GM21447 (cell line): Measurements from ENCODE around the gene P2RY2.
"Not testable (repeated sequence)": the region's sequence is repeated elsewhere in the genome, so short reads cannot be mapped to it uniquely, and the experiment has no call there.

Experiments used
- ATAC-seq: cut with Tn5 transposase; IDR thresholded peaks from one replicate; pipeline ENCODE4 v1.9.1; 2021; ENCODE audit not compliant: unreplicated experiment

Gene P2RY2

GRCh38 chr11:73265278-73265810 is 47.3 kb downstream of the P2RY2 start:
- ATAC-seq, result no peak

GRCh38 chr11:73265853-73266645 is 48.0 kb downstream of the P2RY2 start:
- ATAC-seq, result no peak

- no peak for ATAC-seq
Measured at GRCh38 chr11:73266646-73267020, 48.6 kb downstream of the P2RY2 start.

- ATAC-seq, result no peak
Measured at GRCh38 chr11:73267122-73267846, 49.2 kb downstream of the P2RY2 start.

- ATAC-seq, result no peak
Measured at GRCh38 chr11:73267906-73268540, 49.9 kb downstream of the P2RY2 start.

GRCh38 chr11:73268671-73269271 is 50.7 kb downstream of the P2RY2 start:
- no peak for ATAC-seq

DNA sequence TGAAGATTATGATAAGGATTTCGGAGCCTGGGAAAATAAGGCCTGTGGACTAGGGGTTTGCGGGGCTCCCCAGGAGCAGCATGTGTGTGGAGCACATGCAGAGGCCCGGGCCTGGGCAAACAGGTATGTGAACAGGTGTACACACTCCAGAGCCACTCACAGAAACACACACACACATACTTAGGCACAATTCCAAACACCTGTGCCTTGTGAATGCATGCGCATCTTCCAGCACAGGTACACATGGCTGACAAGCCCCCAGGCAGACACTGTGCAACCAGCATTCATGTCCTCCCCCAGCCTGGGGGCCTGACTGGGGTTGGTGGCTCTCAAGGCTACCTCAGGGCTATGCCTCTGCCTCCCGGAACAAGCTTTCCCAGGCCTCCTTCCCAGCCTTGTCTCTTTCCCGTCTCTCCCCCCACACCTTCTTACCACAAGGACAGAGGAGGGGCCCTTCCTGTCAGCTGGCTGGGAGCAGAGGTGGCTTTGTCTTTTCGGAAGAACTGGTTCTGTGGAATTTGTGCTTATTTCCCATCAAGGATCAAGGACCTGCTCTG is 51.5 kb downstream of the P2RY2 start:
- no peak for ATAC-seq

DNA sequence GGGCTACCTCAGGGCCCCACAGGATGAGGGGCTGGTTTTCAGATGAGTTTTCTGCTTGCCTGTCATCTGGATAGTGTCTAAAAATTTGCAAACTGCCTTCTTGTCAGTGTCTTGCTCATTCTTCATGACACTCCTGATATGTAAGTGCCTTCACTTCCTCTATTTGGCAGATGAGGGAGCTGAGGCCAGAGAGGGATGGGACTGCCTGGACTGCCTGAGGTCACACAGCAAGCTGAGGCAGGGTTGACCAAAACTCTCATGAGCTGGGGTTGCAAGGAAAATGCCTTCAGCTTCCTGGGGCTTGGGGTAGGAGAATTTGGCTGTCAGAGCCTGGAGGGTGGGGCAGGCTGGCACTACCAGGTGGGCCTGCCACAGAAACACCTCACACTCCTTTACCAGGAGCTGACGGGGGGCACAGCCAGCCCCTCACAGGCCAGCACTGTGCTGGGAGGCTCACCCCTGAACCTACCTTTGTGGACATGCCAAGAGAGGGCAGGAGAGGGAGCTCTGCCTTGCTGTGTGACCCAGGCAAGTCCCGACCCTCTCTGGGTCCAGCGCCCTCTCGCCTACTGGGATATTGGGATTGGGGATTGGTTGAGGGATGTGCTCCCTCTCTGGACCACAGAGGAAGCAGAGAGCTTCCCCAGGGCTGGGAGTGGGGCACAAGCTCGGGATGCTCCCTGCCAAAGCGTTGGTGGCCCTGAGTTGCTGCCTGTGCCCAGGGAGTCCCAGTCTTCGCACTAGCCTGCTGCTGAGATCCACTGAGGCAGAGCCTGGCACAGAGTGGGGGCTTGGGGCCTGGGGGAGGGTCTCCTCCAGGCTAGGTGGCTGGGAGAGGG is 52.2 kb downstream of the P2RY2 start:
- ATAC-seq, result no peak

- ATAC-seq, result no peak
Measured at GRCh38 chr11:73270855-73271477, 52.9 kb downstream of the P2RY2 start.

DNA sequence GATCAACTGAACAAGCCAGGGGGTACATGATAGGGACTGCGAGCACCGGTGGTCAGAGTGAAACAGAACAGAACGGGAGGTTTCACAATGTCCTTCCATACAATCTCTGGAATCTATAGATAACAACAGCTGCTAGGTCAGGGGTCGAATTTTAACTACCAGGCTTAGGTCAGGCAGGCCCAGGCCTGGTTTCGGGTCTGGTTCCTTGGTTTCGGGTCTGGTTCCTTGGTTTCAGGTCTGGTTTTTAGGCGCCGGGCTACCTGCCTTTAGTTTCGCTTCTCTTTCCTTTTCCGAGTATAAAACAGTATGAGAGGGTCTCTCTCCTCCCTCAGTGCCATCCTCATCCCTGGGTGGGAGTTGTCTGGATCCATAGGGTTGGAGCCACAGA is 53.4 kb downstream of the P2RY2 start:
- ATAC-seq, result not testable (repeated sequence)

DNA sequence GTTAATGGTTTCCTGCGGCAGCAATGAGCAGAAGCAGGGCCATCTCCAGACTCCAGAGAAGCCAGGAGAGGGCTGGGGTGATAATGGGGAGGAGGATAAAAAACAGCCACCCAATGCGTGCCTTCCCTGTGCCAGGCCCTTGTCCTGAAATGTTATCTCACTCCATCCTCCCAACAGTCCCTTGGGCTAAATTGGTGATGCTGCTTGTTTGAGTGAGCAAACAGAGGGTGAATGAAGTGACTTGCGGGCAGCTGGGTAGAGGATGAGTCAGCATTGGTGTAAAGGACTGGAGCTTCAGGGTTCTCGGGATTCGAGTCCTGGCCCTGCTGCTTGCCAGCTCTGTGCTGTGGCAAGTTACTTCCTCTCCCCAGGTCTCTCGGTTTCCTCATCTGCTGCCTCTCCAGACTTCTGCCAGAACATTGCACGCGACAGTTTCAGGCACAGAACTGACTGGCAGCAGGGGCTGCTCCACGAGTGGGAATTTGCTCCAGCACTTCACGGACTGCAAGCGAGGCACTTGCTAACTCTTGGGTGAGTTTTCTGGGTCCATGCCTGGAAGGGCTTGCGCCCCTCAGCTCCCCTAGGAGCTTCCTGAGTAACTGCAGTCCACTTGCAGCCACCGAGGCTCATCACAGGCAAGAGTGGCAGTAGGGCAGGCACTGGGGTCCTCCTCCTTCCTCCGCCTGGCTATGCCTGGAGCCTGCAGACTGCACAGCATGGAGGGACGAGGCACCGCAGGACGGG is 54.0 kb downstream of the P2RY2 start, which contains the start of gene P2RY6:
P2RY6 (plus strand) TSS at position 403 of the 744 bp plus-strand sequence. CDS start 24,181 bp downstream, outside the sequence.
- no peak for ATAC-seq

GRCh38 chr11:73272680-73273038 is 54.6 kb downstream of the P2RY2 start:
- no peak for ATAC-seq

GRCh38 chr11:73273222-73273895 is 55.3 kb downstream of the P2RY2 start:
- ATAC-seq, result no peak

- ATAC-seq, result not testable (repeated sequence)
Measured at GRCh38 chr11:73274191-73274590, 56.1 kb downstream of the P2RY2 start.

DNA sequence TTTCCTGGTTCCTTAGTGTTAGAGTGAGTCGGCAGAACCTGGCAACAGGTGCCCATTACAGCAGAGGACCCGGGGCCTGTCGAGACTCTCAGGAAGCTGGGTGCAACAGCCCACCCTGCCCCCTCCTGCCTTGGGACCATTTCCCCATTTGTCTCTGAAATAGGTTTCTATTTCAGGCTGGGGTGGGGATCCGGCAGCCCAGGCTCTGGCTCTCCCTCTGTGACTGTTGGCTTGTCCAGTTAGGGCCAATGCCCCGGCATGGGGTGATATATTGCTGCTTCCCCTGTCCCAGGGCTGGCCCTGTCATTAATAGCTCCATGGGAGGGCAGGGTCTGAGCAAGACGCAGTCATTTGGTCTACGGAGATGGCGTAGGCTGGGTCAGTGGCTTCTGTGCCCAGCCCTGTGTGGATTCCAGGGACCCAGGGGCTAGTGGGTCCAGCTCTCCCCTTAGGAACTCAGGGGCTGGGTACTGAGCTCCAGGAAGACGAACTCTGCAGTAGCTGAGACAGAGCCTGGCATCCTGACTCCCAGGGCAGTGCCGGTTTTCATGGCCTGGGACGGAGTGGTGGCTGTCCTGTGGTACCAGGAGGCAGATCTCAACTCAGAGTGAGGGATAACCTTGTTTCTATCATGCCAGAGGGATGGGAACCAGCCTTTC is 56.8 kb downstream of the P2RY2 start:
- ATAC-seq, result no peak

DNA sequence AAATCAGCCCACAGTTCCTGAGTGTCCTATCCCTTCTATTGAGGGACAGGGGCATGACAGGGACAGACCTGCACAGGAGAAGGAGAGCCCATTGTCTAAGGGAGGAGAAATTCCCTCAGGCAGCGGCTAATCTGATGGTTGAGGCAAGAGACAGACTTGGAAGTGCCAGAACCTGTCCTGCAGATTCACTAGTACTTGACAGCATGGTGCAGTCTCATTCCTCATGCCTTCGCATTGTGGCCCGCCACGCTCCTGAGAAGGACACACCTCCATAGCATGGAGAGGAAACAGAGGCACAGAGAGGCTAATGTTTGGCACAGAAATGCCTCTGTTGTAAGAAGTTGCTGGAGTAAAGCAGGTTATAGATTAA is 57.3 kb downstream of the P2RY2 start:
- ATAC-seq, result no peak

GRCh38 chr11:73277467-73277866 is 59.4 kb downstream of the P2RY2 start:
- no peak for ATAC-seq

- no peak for ATAC-seq
Measured at GRCh38 chr11:73280626-73281025, 62.5 kb downstream of the P2RY2 start.
